OCI-LY1 (cell line): ENCODE results near the gene F10.

Experiments used
- H2AFZ ChIP-seq: fragments of 200-600 bp; sonication (generic), shearing (Covaris generic); 2 replicates; pipeline ENCODE4 v1.6.0; 2014; ENCODE audit warnings: antibody characterized with exemption, mild to moderate bottlenecking, low read length
- H3F3A ChIP-seq: fragments of 200-600 bp; sonication (generic), shearing (Covaris generic); 2 replicates; pipeline ENCODE4 v1.6.0; 2014; ENCODE audit warnings: mild to moderate bottlenecking, antibody characterized with exemption, low read length, moderate library complexity; ENCODE audit not compliant: insufficient read depth
- H3K27ac ChIP-seq: fragments of 200-600 bp; sonication (generic); 2 replicates; pipeline ENCODE4 v1.5.1; 2014; ENCODE audit warnings: low read length, mixed run types, mild to moderate bottlenecking, low read depth; ENCODE audit not compliant: poor library complexity, severe bottlenecking
- H3K27me3 ChIP-seq: fragments of 200-600 bp; sonication (generic); 2 replicates; pipeline ENCODE4 v1.6.0; 2014; ENCODE audit warnings: antibody characterized with exemption, mild to moderate bottlenecking, low read length, moderate library complexity; ENCODE audit not compliant: insufficient read depth
- H3K36me3 ChIP-seq: fragments of 200-600 bp; sonication (generic); 2 replicates; pipeline ENCODE4 v1.6.1; 2014; ENCODE audit warnings: mild to moderate bottlenecking, antibody characterized with exemption, low read length, moderate library complexity, mixed read lengths; ENCODE audit not compliant: insufficient read depth
- H3K4me1 ChIP-seq: fragments of 200-600 bp; sonication (generic); 2 replicates; pipeline ENCODE4 v1.5.1; 2014; ENCODE audit warnings: mild to moderate bottlenecking, low read length, moderate library complexity; ENCODE audit not compliant: insufficient read depth, severe bottlenecking
- H3K4me2 ChIP-seq: fragments of 200-600 bp; sonication (generic), shearing (Covaris generic); 2 replicates; pipeline ENCODE4 v1.6.1; 2014; ENCODE audit warnings: low read length
- H3K4me3 ChIP-seq: fragments of 200-600 bp; sonication (generic); 2 replicates; pipeline ENCODE4 v1.5.1; 2014; ENCODE audit warnings: low read length, low read depth, mild to moderate bottlenecking, mixed read lengths; ENCODE audit not compliant: poor library complexity, severe bottlenecking
- H3K79me2 ChIP-seq: fragments of 200-600 bp; shearing (Covaris generic); 2 replicates; pipeline ENCODE4 v1.6.1; 2016; ENCODE audit warnings: mixed run types, low read length, mixed read lengths; ENCODE audit not compliant: insufficient read depth
- H3K9ac ChIP-seq: fragments of 200-600 bp; sonication (generic), shearing (Covaris generic); 2 replicates; pipeline ENCODE4 v1.6.1; 2014; ENCODE audit warnings: mild to moderate bottlenecking, low read length, mixed read lengths
- H3K9me2 ChIP-seq: fragments of 200-600 bp; sonication (generic), shearing (Covaris generic); 2 replicates; pipeline ENCODE4 v1.6.1; 2014; ENCODE audit warnings: low read depth, mild to moderate bottlenecking, low read length, mixed read lengths
- H3K9me3 ChIP-seq: fragments of 200-600 bp; shearing (Covaris generic); 2 replicates; pipeline ENCODE4 v1.6.1; 2014; ENCODE audit warnings: low read length, mixed read lengths
- H4K20me1 ChIP-seq: fragments of 200-600 bp; sonication (generic), shearing (Covaris generic); 2 replicates; pipeline ENCODE4 v1.6.0; 2016; ENCODE audit warnings: mild to moderate bottlenecking, low read length; ENCODE audit not compliant: insufficient read depth
- CTCF ChIP-seq: fragments of 200-600 bp; sonication (generic), shearing (Covaris generic); IDR thresholded peaks from 2 replicates; pipeline ENCODE4 v1.5.1; 2017; ENCODE audit warnings: mild to moderate bottlenecking, antibody characterized with exemption, low read length, moderate library complexity, mixed read lengths
- EZH2 ChIP-seq: fragments of 200-600 bp; sonication (generic), shearing (Covaris generic); IDR thresholded peaks from 2 replicates; pipeline ENCODE4 v1.8.0; 2017; ENCODE audit warnings: borderline replicate concordance, mixed run types, mild to moderate bottlenecking, antibody characterized with exemption, low read length, moderate library complexity, mixed read lengths

Gene F10

GRCh38 chr13:113095146-113096051 lies 27.2 kb upstream of the F10 start:
- Histone ChIP-seq H3K9ac (no peak overlapping the region), H4K20me1 (no peaks in the 10 kb centered on the region), H3F3A (no peaks in the 10 kb centered on the region), H3K9me2 (no peaks in the 10 kb centered on the region), H2AFZ (no peak overlapping the region), H3K79me2 (no peaks in the 10 kb centered on the region), H3K4me3 (no peak overlapping the region), H3K9me3 (no peaks in the 10 kb centered on the region), H3K36me3 (no peaks in the 10 kb centered on the region), H3K4me2 (no peak overlapping the region), H3K27me3 (peaks cover 16% of the 10 kb centered on the region; the same call in 1 of the 2 replicates), H3K4me1 (no peaks in the 10 kb centered on the region), H3K27ac (no peak overlapping the region)
- TF ChIP-seq CTCF (no peak), EZH2 (no peak)

- TF ChIP-seq CTCF (no peak), EZH2 (no peak)
- no peaks in the 10 kb centered on the region for H3K36me3 ChIP-seq
- H3K27ac ChIP-seq = no peak overlapping the region
- no peaks in the 10 kb centered on the region for H4K20me1 ChIP-seq
- no peak overlapping the region for H3K4me3 ChIP-seq
- no peaks in the 10 kb centered on the region for H3K4me1 ChIP-seq
- no peak overlapping the region for H2AFZ ChIP-seq
- H3K9me2 ChIP-seq = no peaks in the 10 kb centered on the region
- H3F3A ChIP-seq = no peaks in the 10 kb centered on the region
- no peaks in the 10 kb centered on the region for H3K9me3 ChIP-seq
- peaks cover 15% of the 10 kb centered on the region; the same call in 1 of the 2 replicates for H3K27me3 ChIP-seq
- H3K9ac ChIP-seq = no peak overlapping the region
- no peaks in the 10 kb centered on the region for H3K79me2 ChIP-seq
- no peak overlapping the region for H3K4me2 ChIP-seq
Observed at GRCh38 chr13:113096052-113096744, 26.4 kb upstream of the F10 start.

GRCh38 chr13:113096745-113097305 lies 25.8 kb upstream of the F10 start:
- H2AFZ ChIP-seq = no peak overlapping the region
- no peaks in the 10 kb centered on the region for H3K9me2 ChIP-seq
- no peaks in the 10 kb centered on the region for H3F3A ChIP-seq
- no peak overlapping the region for H3K4me2 ChIP-seq
- no peak overlapping the region for H3K4me3 ChIP-seq
- no peak overlapping the region for H3K27ac ChIP-seq
- no peak for TF ChIP-seq EZH2
- TF ChIP-seq CTCF = no peak
- no peak overlapping the region for H3K9ac ChIP-seq
- peaks cover 9% of the 10 kb centered on the region; the same call in 1 of the 2 replicates for H3K27me3 ChIP-seq
- no peaks in the 10 kb centered on the region for H3K36me3 ChIP-seq
- H3K4me1 ChIP-seq = no peaks in the 10 kb centered on the region
- no peaks in the 10 kb centered on the region for H3K79me2 ChIP-seq
- H4K20me1 ChIP-seq = no peaks in the 10 kb centered on the region
- no peaks in the 10 kb centered on the region for H3K9me3 ChIP-seq
